GM23338 (cell line): ENCODE results near the gene ARL8B. TPM values are rescaled to one million over a fixed set of nuclear protein-coding genes. Genes with fewer than 3 reads are reported as not detected.

Experiments
- ATAC-seq: fragments of 200-7000 bp; cut with Tn5 transposase; 3 replicates; pipeline ENCODE4 v1.9.1; 2020
- DNase-seq: peaks from one replicate; pipeline ENCODE4 v3.0.0-alpha.2; 2015; ENCODE audit warnings: low spot score
- H2AFZ ChIP-seq: fragments of 200-600 bp; sonication (generic); 2 replicates; pipeline ENCODE4 v1.8.0; 2016; ENCODE audit warnings: antibody characterized with exemption, mild to moderate bottlenecking, moderate library complexity
- H3F3A ChIP-seq: fragments of 200-600 bp; sonication (generic); replicated peaks from 2 replicates; pipeline ENCODE4 v1.8.0; 2017; ENCODE audit warnings: antibody characterized with exemption, mixed run types, low read depth
- H3K27ac ChIP-seq: fragments of 200-600 bp; sonication (generic); 2 replicates; pipeline ENCODE4 v1.6.1; 2016; ENCODE audit warnings: low read depth
- H3K27me3 ChIP-seq: fragments of 200-600 bp; sonication (generic); 2 replicates; pipeline ENCODE4 v1.8.0; 2016; ENCODE audit warnings: mild to moderate bottlenecking, mixed run types, moderate library complexity; ENCODE audit not compliant: insufficient read depth
- H3K36me3 ChIP-seq: fragments of 200-600 bp; sonication (generic); 2 replicates; pipeline ENCODE4 v1.8.0; 2016; ENCODE audit warnings: mild to moderate bottlenecking; ENCODE audit not compliant: insufficient read depth
- H3K4me1 ChIP-seq: fragments of 200-600 bp; sonication (generic); 2 replicates; pipeline ENCODE4 v1.8.0; 2016; ENCODE audit warnings: mild to moderate bottlenecking, moderate library complexity; ENCODE audit not compliant: insufficient read depth
- H3K4me2 ChIP-seq: fragments of 200-600 bp; sonication (generic); 2 replicates; pipeline ENCODE4 v1.7.1; 2017; ENCODE audit warnings: mixed run types
- H3K4me3 ChIP-seq: fragments of 200-600 bp; sonication (generic); 2 replicates; pipeline ENCODE4 v1.6.1; 2016; ENCODE audit warnings: mixed run types
- H3K79me2 ChIP-seq: fragments of 200-600 bp; sonication (generic); replicated peaks from 2 replicates; pipeline ENCODE4 v1.8.0; 2017; ENCODE audit warnings: mild to moderate bottlenecking; ENCODE audit not compliant: insufficient read depth
- H3K9me2 ChIP-seq: fragments of 200-600 bp; sonication (generic); 2 replicates; pipeline ENCODE4 v1.8.0; 2017; ENCODE audit not compliant: insufficient read depth
- H4K20me1 ChIP-seq: fragments of 200-600 bp; sonication (generic); replicated peaks from 2 replicates; pipeline ENCODE4 v1.8.0; 2017; ENCODE audit warnings: mild to moderate bottlenecking; ENCODE audit not compliant: insufficient read depth
- H3K27ac Mint-ChIP-seq: 2 replicates; pipeline ENCODE4 v1.8.0; 2020; ENCODE audit warnings: inconsistent platforms, mild to moderate bottlenecking, moderate library complexity, mixed read lengths
- H3K27me3 Mint-ChIP-seq: 3 replicates; pipeline ENCODE4 v1.8.0; 2022; ENCODE audit warnings: low read depth, mild to moderate bottlenecking, moderate library complexity, mixed read lengths, inconsistent platforms; ENCODE audit not compliant: insufficient read depth, poor library complexity
- H3K36me3 Mint-ChIP-seq: 3 replicates; pipeline ENCODE4 v1.8.0; 2021; ENCODE audit warnings: low read depth, mild to moderate bottlenecking, inconsistent platforms, moderate library complexity, mixed read lengths
- H3K4me1 Mint-ChIP-seq: 3 replicates; pipeline ENCODE4 v1.8.0; 2020; ENCODE audit warnings: mild to moderate bottlenecking, inconsistent platforms, mixed read lengths
- H3K4me3 Mint-ChIP-seq: 3 replicates; pipeline ENCODE4 v1.8.0; 2021; ENCODE audit warnings: moderate library complexity, mild to moderate bottlenecking, inconsistent platforms, mixed read lengths
- H3K9me3 Mint-ChIP-seq: 3 replicates; pipeline ENCODE4 v1.8.0; 2020; ENCODE audit warnings: moderate library complexity, mild to moderate bottlenecking, inconsistent platforms, mixed read lengths
- ETS1 ChIP-seq: IDR thresholded peaks from 2 replicates; pipeline ENCODE4 v1.6.1; 2016; ENCODE audit warnings: antibody characterized with exemption
- NANOG ChIP-seq: IDR thresholded peaks from 2 replicates; pipeline ENCODE4 v1.6.1; 2016; ENCODE audit warnings: antibody characterized with exemption, borderline replicate concordance
- POLR2AphosphoS5 ChIP-seq: IDR thresholded peaks from 2 replicates; pipeline ENCODE4 v1.6.1; 2016; ENCODE audit warnings: antibody characterized with exemption, low read depth
- STAT1 ChIP-seq: IDR thresholded peaks from one replicate; pipeline ENCODE4 v1.6.1; 2016; ENCODE audit warnings: antibody characterized with exemption; ENCODE audit not compliant: unreplicated experiment
- ZNF114 ChIP-seq: fragments of 250-450 bp; sonication (Bioruptor Pico); IDR thresholded peaks from 2 replicates; pipeline ENCODE4 v1.5.0; 2020; ENCODE audit warnings: mild to moderate bottlenecking, moderate library complexity
- ZNF462 ChIP-seq: fragments of 250-450 bp; sonication (Bioruptor Pico); IDR thresholded peaks from 2 replicates; pipeline ENCODE4 v1.5.0; 2020; ENCODE audit warnings: mild to moderate bottlenecking, moderate library complexity
- polyA plus RNA-seq: library from polyadenylated mRNA; unstranded; fragments of >200 nt; fragmentation: Nextera tagmentation; extraction: Ambion mirVana; gene quantifications from 2 replicates; pipeline ENCODE4 v1.2.1, GENCODE V29; 2016
- total RNA-seq: library from RNA; depleted of rRNA; stranded (reverse); fragments of >200 nt; shearing (Covaris generic); gene quantifications from 2 replicates; pipeline ENCODE4 v1.2.3, GENCODE V29; 2014

ARL8B gene
- total and polyA plus RNA-seq, 2 experiments from 2014 or later, result 25.5 to 40.8 TPM

GRCh38 chr3:5073374-5074085, 48.6 kb upstream of the ARL8B start:
- DNase-seq (no peak), ATAC-seq (no peak)
- H3K9me2 ChIP-seq, result no peaks in the 10 kb centered on the region
- H3K27me3 ChIP-seq, result no peaks in the 10 kb centered on the region
- no peak overlapping the region for H2AFZ ChIP-seq
- H3K4me3 ChIP-seq, result no peak overlapping the region
- no peaks in the 10 kb centered on the region for H3K9me3 Mint-ChIP-seq
- H3K36me3 ChIP-seq, result no peaks in the 10 kb centered on the region
- H3K27me3 Mint-ChIP-seq, result peaks cover 2% of the 10 kb centered on the region
- H3K4me1 Mint-ChIP-seq, result no peaks in the 10 kb centered on the region
- H3K4me3 Mint-ChIP-seq, result no peak overlapping the region
- no peaks in the 10 kb centered on the region for H3K36me3 Mint-ChIP-seq
- no peaks in the 10 kb centered on the region for H3K79me2 ChIP-seq
- H4K20me1 ChIP-seq, result no peaks in the 10 kb centered on the region
- no peak overlapping the region for H3K27ac ChIP-seq
- H3K4me2 ChIP-seq, result no peak overlapping the region
- TF ChIP-seq POLR2AphosphoS5 (no peak), ETS1 (no peak), STAT1 (no peak), ZNF462 (CRISPR knock-in tag) (no peak), ZNF114 (CRISPR knock-in tag) (no peak), NANOG (no peak)
- no peak overlapping the region for H3K27ac Mint-ChIP-seq
- H3F3A ChIP-seq, result no peaks in the 10 kb centered on the region
- no peaks in the 10 kb centered on the region for H3K4me1 ChIP-seq
